Kidney epithelial cell (primary cell): Measurements from ENCODE around the gene RRP8. TPM values are rescaled to one million over a fixed set of nuclear protein-coding genes. Genes with fewer than 3 reads are reported as not detected.

Source experiments
- DNase-seq: peaks from one replicate; pipeline ENCODE4 v3.0.0-alpha.2; 2010; ENCODE audit warnings: low read depth
- H3K27me3 ChIP-seq: 2 replicates; pipeline ENCODE4 v1.6.0; 2011; ENCODE audit warnings: low read length; ENCODE audit not compliant: control insufficient read depth, insufficient read depth
- H3K36me3 ChIP-seq: 2 replicates; pipeline ENCODE4 v1.5.1; 2011; ENCODE audit warnings: low read length; ENCODE audit not compliant: control insufficient read depth, insufficient read depth
- H3K4me3 ChIP-seq: 2 replicates; pipeline ENCODE4 v1.5.1; 2011; ENCODE audit warnings: low read depth, mild to moderate bottlenecking, control low read depth, low read length
- total RNA-seq: library from RNA; depleted of rRNA; stranded (reverse); fragments of >200 nt; gene quantifications from 2 replicates; pipeline ENCODE4 v1.2.3, GENCODE V29; 2015
- TF ChIP-seq, protein P1 (sequence below): IDR thresholded peaks from 2 replicates; pipeline ENCODE4 v1.5.1; 2011; ENCODE audit warnings: mild to moderate bottlenecking, moderate library complexity, low read length, control low read depth, inconsistent platforms; ENCODE audit not compliant: insufficient read depth, poor library complexity, severe bottlenecking

RRP8 gene
- total RNA-seq, 1 donor from 2014 or later: 26.4 TPM

DNA sequence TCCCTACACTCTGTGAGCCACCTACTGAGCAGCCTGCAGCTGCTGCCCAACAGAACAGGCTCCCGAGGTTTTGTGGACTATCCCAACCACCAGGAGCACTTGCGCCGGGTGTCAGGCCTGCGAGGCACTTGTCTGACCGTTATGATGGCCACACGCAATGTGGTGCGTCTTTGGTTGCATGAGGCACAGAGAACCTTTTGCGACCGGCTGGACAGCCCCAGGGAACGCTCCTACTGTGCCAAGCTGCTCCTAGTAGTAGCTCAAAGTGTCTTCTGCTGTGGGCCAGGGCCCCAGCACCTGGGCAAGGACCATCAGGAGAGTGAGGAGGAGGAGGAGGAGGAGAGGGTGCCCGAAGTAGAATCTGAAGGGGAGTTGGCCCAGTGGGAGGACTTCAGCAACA, 46.4 kb downstream of the RRP8 start:
- DNase-seq: no peak
- TF ChIP-seq, protein P1, sequence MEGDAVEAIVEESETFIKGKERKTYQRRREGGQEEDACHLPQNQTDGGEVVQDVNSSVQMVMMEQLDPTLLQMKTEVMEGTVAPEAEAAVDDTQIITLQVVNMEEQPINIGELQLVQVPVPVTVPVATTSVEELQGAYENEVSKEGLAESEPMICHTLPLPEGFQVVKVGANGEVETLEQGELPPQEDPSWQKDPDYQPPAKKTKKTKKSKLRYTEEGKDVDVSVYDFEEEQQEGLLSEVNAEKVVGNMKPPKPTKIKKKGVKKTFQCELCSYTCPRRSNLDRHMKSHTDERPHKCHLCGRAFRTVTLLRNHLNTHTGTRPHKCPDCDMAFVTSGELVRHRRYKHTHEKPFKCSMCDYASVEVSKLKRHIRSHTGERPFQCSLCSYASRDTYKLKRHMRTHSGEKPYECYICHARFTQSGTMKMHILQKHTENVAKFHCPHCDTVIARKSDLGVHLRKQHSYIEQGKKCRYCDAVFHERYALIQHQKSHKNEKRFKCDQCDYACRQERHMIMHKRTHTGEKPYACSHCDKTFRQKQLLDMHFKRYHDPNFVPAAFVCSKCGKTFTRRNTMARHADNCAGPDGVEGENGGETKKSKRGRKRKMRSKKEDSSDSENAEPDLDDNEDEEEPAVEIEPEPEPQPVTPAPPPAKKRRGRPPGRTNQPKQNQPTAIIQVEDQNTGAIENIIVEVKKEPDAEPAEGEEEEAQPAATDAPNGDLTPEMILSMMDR: no peak
- Histone ChIP-seq H3K27me3 (no peaks in the 10 kb centered on the region), H3K4me3 (no peak overlapping the region), H3K36me3 (no peaks in the 10 kb centered on the region)

DNA sequence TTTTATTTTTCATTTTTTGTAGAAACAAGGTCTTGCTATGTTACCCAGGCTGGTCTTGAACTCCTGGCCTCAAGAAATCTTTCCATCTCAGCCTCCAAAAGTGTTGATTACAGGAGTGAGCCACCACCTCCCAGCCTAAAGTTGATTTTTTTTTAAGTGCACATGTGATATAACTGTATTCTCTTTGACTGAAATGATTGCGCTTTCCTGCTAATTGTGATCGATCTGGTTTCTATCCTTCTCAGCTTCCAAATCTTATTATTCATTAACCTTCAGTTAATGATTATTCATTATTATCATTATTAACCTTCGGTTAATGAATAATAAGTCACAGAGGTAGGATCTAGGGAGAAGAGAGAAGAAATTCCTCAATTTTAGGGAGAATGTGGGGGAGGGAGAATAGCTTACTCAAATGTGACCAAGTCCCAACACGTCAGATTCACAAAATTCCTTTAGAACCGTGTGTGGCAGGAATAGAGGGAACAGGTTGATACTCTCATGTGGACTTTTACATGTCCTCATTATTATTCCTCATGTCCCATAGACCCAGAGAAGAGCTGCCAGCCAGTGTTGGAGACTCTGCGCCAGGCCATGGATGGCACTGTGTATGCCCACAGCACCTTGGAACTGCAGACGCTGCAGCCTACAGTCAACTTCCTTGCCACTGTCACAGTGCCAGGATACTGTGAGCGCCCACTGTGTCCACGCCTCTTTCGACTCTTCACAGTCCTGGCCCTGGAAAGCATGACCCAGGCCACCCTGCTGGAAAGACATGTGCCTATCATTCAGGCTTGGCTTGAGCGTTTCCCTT, 47.1 kb downstream of the RRP8 start:
- no peaks in the 10 kb centered on the region for H3K36me3 ChIP-seq
- no peak for DNase-seq
- H3K4me3 ChIP-seq: no peak overlapping the region
- TF ChIP-seq, protein P1: no peak
- H3K27me3 ChIP-seq: no peaks in the 10 kb centered on the region

DNA sequence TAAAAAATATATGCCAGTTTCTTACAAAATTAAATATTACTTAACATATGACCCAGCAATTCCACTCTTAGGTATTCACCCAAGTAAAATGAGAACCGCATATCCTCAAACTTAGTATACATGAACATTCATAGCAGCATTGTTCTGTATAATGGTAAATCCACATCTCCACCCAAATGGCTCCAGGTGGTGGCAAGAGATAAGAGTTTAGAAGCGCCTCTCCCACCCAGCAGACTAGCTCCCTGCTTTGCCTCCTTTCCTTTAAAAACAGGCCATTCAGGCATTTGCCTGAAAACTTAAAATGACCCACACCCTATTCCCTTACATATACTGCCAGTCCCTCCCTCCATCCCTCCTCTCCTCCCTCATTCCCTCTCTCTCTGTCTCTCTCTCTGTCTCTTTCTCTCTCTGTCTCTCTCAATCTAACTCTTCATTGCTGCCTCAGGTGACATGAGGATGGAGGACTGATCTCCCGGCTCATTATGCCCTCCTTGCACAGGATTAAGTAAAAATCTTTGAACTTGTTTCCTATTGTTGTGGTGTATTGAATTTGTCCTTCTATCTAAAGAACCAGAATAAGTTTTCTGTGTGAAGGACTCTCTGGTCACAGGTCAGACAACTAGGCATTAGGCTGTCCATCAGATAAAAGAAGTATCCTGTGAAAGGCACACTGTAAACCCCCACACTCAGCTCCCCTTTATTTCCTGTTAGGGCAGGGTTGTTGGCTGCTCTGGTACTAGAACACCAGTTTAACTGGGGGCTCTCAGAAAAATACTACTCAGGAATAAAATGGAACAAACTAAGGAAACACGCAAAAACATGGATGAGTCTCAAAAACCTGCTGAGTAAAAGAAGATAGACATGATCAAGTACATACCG, 48.3 kb downstream of the RRP8 start:
- H3K36me3 ChIP-seq: no peaks in the 10 kb centered on the region
- TF ChIP-seq, protein P1: no peak
- no peak overlapping the region for H3K4me3 ChIP-seq
- H3K27me3 ChIP-seq: no peaks in the 10 kb centered on the region
- DNase-seq: no peak

DNA sequence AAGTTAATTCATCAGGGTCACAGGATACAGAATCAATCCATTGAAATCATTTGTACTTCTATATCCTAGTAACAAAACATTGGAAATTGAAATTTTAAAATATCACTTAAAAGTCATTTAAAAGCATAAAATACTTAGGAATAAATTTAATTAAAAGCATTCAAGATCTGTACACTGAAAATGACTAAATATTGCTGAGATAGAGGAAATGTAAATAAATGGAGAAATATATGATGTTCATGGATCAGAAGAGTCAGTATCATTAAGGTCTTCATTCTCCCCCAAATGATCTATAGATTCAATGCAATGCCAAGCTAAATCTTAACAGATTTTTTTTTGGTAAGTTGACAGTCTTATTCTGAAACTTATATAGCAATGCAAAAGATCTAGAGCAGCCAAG, 49.8 kb downstream of the RRP8 start:
- TF ChIP-seq, protein P1: no peak
- Histone ChIP-seq H3K4me3 (no peak overlapping the region), H3K27me3 (no peaks in the 10 kb centered on the region), H3K36me3 (no peaks in the 10 kb centered on the region)
- DNase-seq: no peak

DNA sequence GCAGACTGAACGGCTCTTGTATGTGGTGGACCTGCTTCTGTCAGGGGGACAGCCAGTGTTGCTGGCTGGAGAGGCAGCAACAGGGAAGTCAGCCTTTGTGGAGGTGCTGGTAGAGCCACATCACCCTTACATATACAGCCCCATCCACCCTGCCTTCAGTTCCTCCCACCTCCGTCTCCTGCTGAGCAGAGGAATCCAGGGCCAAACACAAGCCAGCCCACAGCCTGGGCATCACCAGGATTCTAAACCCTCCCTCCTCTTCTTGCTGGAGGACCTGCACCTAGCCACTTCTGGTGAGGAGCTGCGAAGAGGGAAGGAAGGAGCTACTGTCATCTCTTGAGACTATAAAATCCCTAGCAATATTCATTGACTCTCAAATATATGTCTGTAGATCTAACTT, 54.8 kb downstream of the RRP8 start:
- TF ChIP-seq, protein P1: no peak
- H3K36me3 ChIP-seq: no peaks in the 10 kb centered on the region
- H3K27me3 ChIP-seq: no peaks in the 10 kb centered on the region
- DNase-seq: no peak
- H3K4me3 ChIP-seq: no peak overlapping the region
